SK-N-SH treated with all-trans-retinoic acid at 6 μM for 48 hours (cell line): ENCODE results near the gene GSC2.

Experiments used
- ATAC-seq: fragments of 200-7000 bp; cut with Tn5 transposase; 3 replicates; pipeline ENCODE4 v1.9.1; 2020; ENCODE audit warnings: mild to moderate bottlenecking, moderate library complexity
- ARNTL ChIP-seq: fragments of 450-650 bp; formaldehyde crosslinking; IDR thresholded peaks from 2 replicates; pipeline ENCODE4 v1.5.0; 2020; ENCODE audit warnings: low read depth, mild to moderate bottlenecking, moderate library complexity, borderline replicate concordance
- BACH2 ChIP-seq: fragments of 250-450 bp; sonication (Bioruptor Pico); IDR thresholded peaks from 2 replicates; pipeline ENCODE4 v1.9.0; 2021; ENCODE audit warnings: mild to moderate bottlenecking, borderline replicate concordance
- CSDC2 ChIP-seq: fragments of 250-450 bp; sonication (Bioruptor Pico); IDR thresholded peaks from 2 replicates; pipeline ENCODE4 v1.5.0; 2020; ENCODE audit warnings: mild to moderate bottlenecking, moderate library complexity
- ESRRG ChIP-seq: fragments of 250-450 bp; sonication (Bioruptor Pico); IDR thresholded peaks from 2 replicates; pipeline ENCODE4 v1.6.1; 2021; ENCODE audit warnings: mild to moderate bottlenecking
- GLIS3 ChIP-seq: fragments of 250-450 bp; sonication (Bioruptor Pico); IDR thresholded peaks from 2 replicates; pipeline ENCODE4 v1.5.0; 2020; ENCODE audit warnings: mild to moderate bottlenecking, moderate library complexity
- ISL1 ChIP-seq: fragments of 250-450 bp; sonication (Bioruptor Pico); IDR thresholded peaks from 2 replicates; pipeline ENCODE4 v2.1.2; 2022; ENCODE audit warnings: mild to moderate bottlenecking, moderate library complexity
- OSR1 ChIP-seq: fragments of 250-450 bp; sonication (Bioruptor Pico); IDR thresholded peaks from 2 replicates; pipeline ENCODE4 v1.8.0; 2022; ENCODE audit warnings: moderate library complexity, mild to moderate bottlenecking, inconsistent platforms
- PPARA ChIP-seq: fragments of 250-450 bp; sonication (Bioruptor Pico); IDR thresholded peaks from 2 replicates; pipeline ENCODE4 v1.5.0; 2020; ENCODE audit warnings: mild to moderate bottlenecking, borderline replicate concordance
- SNAI2 ChIP-seq: fragments of 250-450 bp; sonication (Bioruptor Pico); IDR thresholded peaks from 2 replicates; pipeline ENCODE4 v1.5.0; 2020; ENCODE audit warnings: mild to moderate bottlenecking, moderate library complexity
- TOX ChIP-seq: fragments of 250-450 bp; sonication (Bioruptor Pico); IDR thresholded peaks from 2 replicates; pipeline ENCODE4 v1.8.0; 2021; ENCODE audit warnings: mild to moderate bottlenecking, moderate library complexity, borderline replicate concordance
- ZC3H10 ChIP-seq: fragments of 250-450 bp; sonication (Bioruptor Pico); IDR thresholded peaks from 2 replicates; pipeline ENCODE4 v1.5.1; 2021; ENCODE audit warnings: mild to moderate bottlenecking, moderate library complexity
- ZFP3 ChIP-seq: fragments of 250-450 bp; sonication (Bioruptor Pico); IDR thresholded peaks from 2 replicates; pipeline ENCODE4 v1.5.0; 2020; ENCODE audit warnings: mild to moderate bottlenecking, moderate library complexity
- ZFP30 ChIP-seq: fragments of 450-650 bp; formaldehyde crosslinking; IDR thresholded peaks from 2 replicates; pipeline ENCODE4 v1.5.0; 2022; ENCODE audit warnings: mild to moderate bottlenecking, moderate library complexity
- ZNF565 ChIP-seq: fragments of 450-650 bp; formaldehyde crosslinking; conservative IDR thresholded peaks from 2 replicates; pipeline ENCODE4 v1.5.0; 2020; ENCODE audit warnings: low read depth, mild to moderate bottlenecking, moderate library complexity
- ZNF70 ChIP-seq: fragments of 450-650 bp; formaldehyde crosslinking; IDR thresholded peaks from 2 replicates; pipeline ENCODE4 v1.5.0; 2020; ENCODE audit warnings: mild to moderate bottlenecking, moderate library complexity
- ZNF8 ChIP-seq: fragments of 450-650 bp; formaldehyde crosslinking; IDR thresholded peaks from 2 replicates; pipeline ENCODE4 v1.5.0; 2020; ENCODE audit warnings: mild to moderate bottlenecking, moderate library complexity
- TF ChIP-seq, protein P1 (sequence below): fragments of 250-450 bp; sonication (Bioruptor Pico); IDR thresholded peaks from 2 replicates; pipeline ENCODE4 v1.5.0; 2020; ENCODE audit warnings: mild to moderate bottlenecking, moderate library complexity
- TF ChIP-seq, protein P2 (sequence below): fragments of 250-450 bp; sonication (Bioruptor Pico); IDR thresholded peaks from 2 replicates; pipeline ENCODE4 v1.5.1; 2020; ENCODE audit warnings: low read depth, mild to moderate bottlenecking, moderate library complexity
- TF ChIP-seq, protein P3 (sequence below): fragments of 250-450 bp; sonication (Bioruptor Pico); IDR thresholded peaks from 2 replicates; pipeline ENCODE4 v1.5.1; 2021; ENCODE audit warnings: mild to moderate bottlenecking, moderate library complexity
- TF ChIP-seq, protein P4 (sequence below): fragments of 250-450 bp; sonication (Bioruptor Pico); IDR thresholded peaks from 2 replicates; pipeline ENCODE4 v1.8.0; 2021; ENCODE audit warnings: low read depth, mild to moderate bottlenecking, moderate library complexity, borderline replicate concordance
- TF ChIP-seq, protein P5 (sequence below): fragments of 250-450 bp; sonication (Bioruptor Pico); IDR thresholded peaks from 2 replicates; pipeline ENCODE4 v1.8.0; 2020; ENCODE audit warnings: mild to moderate bottlenecking, moderate library complexity, borderline replicate concordance

The GSC2 gene

DNA sequence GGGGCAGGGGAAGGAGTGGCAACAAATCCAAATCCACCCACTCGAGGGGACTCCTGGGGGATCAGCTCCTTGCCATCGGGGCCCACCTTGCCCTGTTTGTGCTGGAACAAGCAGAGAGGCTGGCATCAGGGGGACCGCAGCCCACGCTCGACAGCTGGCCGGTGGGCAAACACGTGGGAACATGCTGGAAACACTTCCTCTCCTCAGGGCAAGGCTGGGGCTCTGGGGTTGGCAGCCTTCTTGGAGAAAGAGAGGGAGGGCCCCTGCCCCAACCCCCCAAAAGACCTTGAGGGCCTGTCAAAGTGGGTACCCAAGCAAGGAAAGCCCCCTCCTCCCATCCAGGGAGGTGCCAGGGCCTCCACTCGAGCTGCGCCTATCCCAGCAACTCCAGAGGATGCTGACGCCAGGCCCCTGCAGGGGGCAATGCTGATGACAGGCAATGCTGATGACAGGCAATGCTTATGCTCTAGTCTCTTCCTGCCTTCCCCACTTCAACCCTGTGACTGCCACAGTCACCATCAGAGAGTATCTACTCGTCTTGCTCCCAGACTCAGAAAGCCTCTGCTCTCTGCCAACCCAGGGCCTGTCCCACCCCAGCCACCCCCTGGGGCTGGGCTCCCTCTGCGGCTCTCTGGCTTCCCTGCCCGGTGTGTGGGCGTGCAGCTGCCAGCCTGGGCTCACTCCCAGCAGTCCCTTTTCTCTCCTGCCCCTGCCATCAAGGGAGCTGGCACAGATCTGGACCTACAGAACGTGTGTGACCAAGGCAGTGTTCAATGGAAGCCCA is 11.7 kb downstream of the GSC2 start:
- TF ChIP-seq PPARA (CRISPR knock-in tag): no peak
- no peak for ATAC-seq

DNA sequence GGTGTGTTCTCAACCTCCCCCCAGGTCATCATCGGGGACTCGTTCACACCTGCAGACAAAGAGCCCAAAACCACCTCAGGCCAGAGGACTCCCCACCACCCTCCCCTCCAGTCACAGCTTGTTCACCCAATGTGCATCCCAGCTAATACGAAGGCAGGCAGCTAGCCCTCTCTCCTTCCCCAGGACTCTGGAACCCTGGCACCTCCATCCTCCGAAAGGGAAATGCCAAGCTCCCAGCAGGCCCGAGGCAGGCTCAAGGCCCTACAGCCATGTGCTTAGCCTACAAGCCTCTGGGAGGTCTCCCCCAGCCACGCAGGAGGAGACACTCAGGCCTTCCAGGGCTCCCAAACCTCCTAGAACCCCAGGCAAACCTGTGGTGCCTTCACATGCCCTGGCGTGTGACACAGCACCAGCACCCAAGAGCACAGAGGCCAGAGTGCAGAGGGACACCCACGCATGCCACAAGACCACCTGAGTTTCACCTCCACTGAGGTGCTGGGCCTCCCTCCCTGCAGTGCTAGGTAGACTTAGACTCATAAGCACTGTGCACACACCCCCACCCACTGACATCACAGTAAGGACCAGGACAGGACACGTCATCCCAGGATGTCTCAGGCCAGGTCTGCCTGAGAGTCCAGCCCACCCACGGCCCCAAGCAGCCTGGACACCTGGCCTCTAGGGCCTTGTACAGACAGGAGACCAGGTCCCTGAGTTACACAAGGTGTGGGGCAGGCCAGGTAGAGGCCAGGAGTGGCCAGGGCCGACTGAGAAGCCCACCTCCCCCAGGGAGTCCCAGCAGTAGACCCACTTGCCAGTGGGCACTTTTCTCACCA is 12.5 kb downstream of the GSC2 start:
- TF ChIP-seq TOX (CRISPR knock-in tag): no peak
- no peak for TF ChIP-seq ZNF70
- TF ChIP-seq, protein P1, sequence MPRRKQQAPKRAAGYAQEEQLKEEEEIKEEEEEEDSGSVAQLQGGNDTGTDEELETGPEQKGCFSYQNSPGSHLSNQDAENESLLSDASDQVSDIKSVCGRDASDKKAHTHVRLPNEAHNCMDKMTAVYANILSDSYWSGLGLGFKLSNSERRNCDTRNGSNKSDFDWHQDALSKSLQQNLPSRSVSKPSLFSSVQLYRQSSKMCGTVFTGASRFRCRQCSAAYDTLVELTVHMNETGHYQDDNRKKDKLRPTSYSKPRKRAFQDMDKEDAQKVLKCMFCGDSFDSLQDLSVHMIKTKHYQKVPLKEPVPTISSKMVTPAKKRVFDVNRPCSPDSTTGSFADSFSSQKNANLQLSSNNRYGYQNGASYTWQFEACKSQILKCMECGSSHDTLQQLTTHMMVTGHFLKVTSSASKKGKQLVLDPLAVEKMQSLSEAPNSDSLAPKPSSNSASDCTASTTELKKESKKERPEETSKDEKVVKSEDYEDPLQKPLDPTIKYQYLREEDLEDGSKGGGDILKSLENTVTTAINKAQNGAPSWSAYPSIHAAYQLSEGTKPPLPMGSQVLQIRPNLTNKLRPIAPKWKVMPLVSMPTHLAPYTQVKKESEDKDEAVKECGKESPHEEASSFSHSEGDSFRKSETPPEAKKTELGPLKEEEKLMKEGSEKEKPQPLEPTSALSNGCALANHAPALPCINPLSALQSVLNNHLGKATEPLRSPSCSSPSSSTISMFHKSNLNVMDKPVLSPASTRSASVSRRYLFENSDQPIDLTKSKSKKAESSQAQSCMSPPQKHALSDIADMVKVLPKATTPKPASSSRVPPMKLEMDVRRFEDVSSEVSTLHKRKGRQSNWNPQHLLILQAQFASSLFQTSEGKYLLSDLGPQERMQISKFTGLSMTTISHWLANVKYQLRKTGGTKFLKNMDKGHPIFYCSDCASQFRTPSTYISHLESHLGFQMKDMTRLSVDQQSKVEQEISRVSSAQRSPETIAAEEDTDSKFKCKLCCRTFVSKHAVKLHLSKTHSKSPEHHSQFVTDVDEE (CRISPR knock-in tag): no peak
- no peak for TF ChIP-seq OSR1 (CRISPR knock-in tag)
- TF ChIP-seq ESRRG (CRISPR knock-in tag): no peak
- TF ChIP-seq, protein P2, sequence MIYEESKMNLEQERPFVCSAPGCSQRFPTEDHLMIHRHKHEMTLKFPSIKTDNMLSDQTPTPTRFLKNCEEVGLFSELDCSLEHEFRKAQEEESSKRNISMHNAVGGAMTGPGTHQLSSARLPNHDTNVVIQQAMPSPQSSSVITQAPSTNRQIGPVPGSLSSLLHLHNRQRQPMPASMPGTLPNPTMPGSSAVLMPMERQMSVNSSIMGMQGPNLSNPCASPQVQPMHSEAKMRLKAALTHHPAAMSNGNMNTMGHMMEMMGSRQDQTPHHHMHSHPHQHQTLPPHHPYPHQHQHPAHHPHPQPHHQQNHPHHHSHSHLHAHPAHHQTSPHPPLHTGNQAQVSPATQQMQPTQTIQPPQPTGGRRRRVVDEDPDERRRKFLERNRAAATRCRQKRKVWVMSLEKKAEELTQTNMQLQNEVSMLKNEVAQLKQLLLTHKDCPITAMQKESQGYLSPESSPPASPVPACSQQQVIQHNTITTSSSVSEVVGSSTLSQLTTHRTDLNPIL (CRISPR knock-in tag): no peak
- TF ChIP-seq BACH2: no peak
- no peak for TF ChIP-seq SNAI2 (CRISPR knock-in tag)
- TF ChIP-seq CSDC2: no peak
- no peak for TF ChIP-seq ZNF8 (CRISPR knock-in tag)
- no peak for TF ChIP-seq ZNF565 (CRISPR knock-in tag)
- TF ChIP-seq, protein P3, sequence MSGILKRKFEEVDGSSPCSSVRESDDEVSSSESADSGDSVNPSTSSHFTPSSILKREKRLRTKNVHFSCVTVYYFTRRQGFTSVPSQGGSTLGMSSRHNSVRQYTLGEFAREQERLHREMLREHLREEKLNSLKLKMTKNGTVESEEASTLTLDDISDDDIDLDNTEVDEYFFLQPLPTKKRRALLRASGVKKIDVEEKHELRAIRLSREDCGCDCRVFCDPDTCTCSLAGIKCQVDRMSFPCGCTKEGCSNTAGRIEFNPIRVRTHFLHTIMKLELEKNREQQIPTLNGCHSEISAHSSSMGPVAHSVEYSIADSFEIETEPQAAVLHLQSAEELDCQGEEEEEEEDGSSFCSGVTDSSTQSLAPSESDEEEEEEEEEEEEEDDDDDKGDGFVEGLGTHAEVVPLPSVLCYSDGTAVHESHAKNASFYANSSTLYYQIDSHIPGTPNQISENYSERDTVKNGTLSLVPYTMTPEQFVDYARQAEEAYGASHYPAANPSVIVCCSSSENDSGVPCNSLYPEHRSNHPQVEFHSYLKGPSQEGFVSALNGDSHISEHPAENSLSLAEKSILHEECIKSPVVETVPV (CRISPR knock-in tag): no peak
- no peak for TF ChIP-seq GLIS3 (CRISPR knock-in tag)
- ATAC-seq: no peak

DNA sequence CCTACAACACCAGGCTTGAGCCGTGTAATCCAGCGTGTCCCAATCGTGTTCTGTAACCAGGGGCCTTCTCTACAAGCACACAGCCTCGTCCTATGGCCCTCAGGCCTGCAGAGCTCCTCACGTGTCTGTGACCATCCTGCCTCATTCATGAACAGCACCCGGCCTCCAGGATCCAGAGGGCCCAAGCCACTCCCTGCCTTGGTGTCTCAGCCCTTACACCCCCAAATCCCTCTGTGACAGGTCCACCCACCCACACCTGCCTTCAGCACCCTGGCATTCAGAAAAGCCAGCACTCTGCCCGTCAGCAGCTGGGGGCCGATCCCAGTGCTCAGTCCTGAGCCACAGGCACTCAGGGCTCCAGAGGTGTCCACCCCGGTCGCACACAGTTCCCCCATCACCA is 13.2 kb downstream of the GSC2 start:
- no peak for ATAC-seq
- TF ChIP-seq ZNF8 (CRISPR knock-in tag) (no peak), SNAI2 (CRISPR knock-in tag) (no peak), ZNF565 (CRISPR knock-in tag) (no peak), ZFP3 (CRISPR knock-in tag) (no peak), ARNTL (CRISPR knock-in tag) (no peak), ZC3H10 (CRISPR knock-in tag) (no peak), CSDC2 (no peak), TOX (CRISPR knock-in tag) (no peak), ISL1 (no peak), ZFP30 (CRISPR knock-in tag) (no peak), BACH2 (no peak)
- TF ChIP-seq, protein P3 (CRISPR knock-in tag): no peak
- TF ChIP-seq, protein P2 (CRISPR knock-in tag): no peak
- TF ChIP-seq, protein P4, sequence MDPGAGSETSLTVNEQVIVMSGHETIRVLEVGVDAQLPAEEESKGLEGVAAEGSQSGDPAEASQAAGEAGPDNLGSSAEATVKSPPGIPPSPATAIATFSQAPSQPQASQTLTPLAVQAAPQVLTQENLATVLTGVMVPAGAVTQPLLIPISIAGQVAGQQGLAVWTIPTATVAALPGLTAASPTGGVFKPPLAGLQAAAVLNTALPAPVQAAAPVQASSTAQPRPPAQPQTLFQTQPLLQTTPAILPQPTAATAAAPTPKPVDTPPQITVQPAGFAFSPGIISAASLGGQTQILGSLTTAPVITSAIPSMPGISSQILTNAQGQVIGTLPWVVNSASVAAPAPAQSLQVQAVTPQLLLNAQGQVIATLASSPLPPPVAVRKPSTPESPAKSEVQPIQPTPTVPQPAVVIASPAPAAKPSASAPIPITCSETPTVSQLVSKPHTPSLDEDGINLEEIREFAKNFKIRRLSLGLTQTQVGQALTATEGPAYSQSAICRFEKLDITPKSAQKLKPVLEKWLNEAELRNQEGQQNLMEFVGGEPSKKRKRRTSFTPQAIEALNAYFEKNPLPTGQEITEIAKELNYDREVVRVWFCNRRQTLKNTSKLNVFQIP: no peak
- TF ChIP-seq, protein P5, sequence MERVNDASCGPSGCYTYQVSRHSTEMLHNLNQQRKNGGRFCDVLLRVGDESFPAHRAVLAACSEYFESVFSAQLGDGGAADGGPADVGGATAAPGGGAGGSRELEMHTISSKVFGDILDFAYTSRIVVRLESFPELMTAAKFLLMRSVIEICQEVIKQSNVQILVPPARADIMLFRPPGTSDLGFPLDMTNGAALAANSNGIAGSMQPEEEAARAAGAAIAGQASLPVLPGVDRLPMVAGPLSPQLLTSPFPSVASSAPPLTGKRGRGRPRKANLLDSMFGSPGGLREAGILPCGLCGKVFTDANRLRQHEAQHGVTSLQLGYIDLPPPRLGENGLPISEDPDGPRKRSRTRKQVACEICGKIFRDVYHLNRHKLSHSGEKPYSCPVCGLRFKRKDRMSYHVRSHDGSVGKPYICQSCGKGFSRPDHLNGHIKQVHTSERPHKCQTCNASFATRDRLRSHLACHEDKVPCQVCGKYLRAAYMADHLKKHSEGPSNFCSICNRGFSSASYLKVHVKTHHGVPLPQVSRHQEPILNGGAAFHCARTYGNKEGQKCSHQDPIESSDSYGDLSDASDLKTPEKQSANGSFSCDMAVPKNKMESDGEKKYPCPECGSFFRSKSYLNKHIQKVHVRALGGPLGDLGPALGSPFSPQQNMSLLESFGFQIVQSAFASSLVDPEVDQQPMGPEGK: no peak
